NCI-H1930 (cell line): Measurements from ENCODE around the gene KCNH2.

ENCODE experiments used
- DNase-seq, 2 experiments: peaks; one replicate each; lab custom pipeline; 2025; lab: John Stamatoyannopoulos, UW

KCNH2 gene

DNA sequence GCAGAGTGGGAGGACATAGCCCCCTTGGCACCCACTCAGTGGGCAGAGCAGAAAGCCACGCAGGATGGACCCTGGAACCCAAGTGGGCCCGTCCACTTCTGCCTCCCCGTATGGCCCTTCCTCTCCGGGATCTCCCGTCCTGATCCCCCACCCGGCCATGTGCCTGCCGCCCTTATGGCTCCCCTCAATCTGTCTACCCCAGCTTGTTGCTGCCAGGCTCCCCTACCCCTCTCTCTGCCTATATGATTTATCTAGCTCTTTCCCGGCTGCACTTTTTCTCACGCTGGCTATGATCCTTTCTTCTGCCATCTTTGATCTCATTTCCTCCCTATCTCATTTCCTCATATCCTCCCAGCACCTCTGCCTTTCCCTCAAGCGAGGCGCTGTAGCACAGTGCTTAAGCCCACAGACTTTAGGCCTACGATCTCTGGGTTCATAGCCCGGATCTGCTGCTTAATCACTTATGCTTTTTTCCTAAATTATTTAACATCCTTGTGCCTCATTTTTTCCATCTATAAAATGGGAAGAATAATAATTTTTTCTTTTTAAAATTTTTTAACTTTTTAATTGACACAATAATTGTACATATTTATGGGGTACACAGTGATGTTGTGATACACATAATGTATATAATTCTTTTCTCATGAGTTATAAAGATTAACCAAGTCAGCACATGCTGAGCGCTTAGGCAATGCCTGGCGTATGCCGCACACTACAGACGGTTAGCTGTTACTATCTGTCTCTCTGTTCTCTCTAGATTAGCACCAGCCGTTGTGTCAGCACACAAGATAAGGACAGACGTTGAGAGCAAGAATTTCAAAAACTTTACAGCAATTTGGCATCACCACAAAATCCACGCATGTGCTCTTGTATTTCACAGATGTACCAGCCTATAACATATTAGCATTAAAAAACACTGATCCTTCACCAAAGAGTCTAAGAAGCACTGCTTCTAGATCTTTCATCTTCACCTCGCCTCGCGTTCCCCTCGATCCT, 18.1 kb downstream of the KCNH2 start:
- no peak for DNase-seq

DNA sequence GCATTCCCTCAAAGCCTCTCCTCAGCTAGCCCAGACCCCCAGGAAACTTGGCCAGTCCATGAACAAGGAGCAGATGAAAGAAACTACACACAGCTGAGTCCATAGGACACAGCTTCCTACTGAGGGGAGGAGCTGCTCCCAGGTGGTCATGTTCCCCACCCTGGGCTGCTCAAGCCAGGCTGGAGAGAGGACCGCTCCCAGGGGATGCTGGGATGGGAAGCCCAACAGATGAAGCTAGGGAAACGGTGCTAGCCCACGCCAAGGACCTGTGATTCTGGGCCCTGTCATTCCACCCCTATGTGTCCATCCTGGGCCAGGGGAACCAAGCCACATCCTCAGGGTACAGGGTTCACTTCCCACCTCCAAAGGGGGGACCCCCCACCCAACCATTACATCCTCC, 19.0 kb downstream of the KCNH2 start:
- DNase-seq: no peak

DNA sequence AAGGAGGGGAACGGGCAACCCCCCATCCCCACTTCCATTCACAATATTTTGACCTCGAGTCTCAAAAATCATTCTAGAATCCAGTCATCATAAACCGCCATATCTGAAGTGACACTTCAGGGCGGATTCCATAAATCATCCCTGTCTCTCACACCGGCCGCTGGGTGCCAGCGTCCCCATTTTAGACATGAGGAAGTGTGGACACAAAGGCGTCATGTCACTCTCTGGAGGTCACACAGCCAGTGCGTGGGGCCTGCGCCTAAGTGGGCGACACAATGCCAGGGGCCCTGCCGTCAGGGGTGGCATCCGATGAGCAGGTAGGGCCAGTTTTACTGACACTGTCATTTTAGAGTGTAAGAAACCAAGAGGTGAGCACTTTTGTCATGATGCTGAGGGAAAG, 19.5 kb downstream of the KCNH2 start:
- no peak for DNase-seq

DNA sequence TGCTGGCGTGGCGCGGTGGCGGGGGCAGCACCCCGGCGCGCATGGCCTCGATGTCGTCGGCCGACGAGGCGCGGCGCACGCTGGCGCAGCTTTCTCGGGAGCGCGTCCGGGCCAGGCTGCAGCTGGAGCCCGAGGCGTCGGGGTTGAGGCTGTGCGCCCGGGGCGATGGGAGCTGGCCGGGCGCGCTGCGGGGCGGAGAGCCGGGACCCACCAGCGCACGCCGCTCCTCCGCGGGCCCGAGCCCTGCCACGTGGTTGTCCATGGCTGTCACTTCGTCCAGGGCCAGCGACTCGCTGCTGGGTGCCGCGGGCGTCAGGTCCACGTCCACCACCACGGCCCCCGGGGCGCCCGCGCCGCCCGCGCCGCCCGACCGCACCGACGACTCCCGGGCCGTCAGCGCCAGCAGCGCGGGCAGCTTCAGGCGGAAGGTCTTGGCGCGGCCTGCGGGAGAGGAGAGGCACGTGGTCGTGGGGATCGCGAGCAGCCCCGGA, 20.0 kb downstream of the KCNH2 start:
- no peak for DNase-seq

DNA sequence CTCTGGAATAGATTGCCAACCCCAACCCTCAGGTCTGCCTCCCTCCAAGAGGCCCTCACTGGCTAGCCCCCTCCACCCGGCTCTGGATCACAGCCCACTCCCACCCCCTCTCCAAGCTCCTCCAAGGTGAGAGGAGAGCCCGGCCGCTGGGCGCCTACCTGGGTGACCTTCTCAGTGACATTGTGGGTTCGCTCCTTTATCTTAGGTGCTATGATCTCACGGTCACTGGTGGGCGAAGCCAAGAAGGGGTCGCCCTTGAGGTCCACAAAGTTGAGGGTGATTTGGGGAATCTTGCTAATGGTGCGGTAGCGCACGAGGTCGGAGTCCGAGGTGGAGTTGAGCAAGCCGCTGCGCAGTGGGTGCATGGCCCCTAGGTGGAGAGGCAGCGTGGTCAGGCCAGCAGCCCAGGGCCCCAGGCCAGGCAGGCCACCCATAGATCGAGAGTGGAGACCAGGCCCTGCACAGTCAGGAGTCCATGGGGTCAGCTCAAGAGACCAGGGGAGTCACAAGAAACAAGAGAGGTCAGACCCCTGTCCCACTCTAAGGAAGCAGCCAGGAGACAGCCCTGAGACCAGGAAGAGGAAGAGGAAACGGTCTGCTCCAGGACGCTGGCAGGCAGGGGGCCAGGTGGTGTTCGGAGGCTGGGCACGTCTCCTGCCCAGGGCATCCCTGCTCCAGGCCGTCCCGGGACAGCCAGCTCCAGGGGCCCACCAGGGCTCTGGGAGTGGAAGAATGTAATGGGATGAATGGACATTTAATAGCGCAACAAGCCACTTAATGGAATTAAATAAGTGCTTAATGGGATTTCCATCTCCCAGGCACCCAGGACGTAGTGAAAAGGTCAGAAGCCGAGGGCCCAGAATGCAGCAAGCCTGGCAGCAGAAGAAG, 20.7 kb downstream of the KCNH2 start:
- DNase-seq: no peak

DNA sequence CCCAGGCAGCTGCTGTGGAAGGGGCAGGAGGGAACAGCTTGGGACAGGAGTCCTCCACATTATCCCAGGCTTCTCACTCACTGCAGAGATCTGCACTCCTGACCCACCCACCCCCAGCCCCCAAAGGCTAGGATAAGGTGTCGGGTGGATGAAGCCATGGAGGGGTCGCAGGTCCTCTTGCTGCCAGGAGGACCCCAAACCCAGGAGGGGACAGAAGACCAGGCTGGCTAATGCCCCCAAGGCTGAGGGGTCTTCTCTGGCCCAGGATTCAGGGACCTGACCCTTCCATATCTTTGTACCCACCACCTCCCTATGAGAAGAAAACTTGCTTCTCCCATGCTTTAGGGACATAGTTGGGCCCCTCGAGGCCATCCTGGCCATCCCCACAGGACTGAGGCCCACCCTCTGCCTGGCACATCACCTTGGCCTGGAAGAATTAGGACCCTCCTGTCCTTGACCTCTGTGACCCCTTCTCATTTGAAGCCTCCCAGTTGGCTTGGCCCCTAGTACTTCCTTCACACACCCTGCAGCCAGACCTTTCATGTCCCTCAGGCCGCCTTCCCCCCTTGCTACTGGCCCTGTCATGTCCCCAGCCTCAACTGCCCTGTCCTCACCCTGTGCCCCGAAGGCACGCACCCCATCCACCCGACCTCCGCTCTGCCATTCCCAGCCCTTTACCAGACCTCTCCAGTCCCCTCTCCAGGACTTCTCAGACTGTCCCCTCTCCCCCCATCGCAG, 21.6 kb downstream of the KCNH2 start:
- DNase-seq: no peak

DNA sequence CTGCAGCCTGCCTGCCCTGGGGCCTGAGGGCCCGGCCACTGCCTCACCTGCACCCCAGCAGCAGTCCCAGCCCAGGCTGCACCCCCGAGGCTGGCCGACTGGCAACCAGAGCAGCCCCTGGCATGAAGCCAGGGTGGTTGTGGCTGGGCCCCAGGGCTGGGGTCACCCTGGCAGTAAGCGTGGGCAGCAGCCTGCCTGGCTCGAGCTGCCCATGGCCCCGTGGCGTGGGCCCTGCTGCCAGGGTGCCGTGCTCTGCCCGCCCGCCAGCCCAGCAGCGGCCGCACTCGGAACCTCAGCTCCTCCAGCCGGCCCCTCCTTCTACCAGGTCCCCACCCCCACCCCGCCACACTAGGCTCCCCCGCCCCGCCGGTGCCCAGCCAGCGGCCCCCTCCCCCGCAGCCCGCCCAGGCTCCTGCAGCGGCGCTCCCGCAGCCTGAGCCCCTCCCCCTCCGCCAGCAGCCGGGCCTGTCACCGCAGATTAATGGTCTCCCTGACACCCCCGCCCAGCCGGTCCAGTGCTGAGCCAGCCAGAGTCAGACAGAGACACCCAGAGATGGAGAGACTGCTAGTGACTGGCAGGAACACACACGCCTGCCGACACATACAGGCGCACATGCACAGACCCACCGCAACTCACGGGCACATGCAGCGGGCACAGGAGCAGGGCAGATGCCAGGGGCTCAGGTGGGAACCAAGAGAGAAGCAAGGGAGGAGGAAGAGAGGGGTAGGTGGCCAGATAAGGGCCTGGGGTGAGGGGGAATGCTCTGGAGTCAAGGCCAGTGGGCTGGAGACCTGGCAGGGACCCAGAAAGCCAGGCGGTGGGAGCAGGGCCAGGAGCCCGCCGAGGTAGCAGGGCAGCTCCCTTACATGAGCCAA, 22.4 kb downstream of the KCNH2 start:
- DNase-seq: no peak

DNA sequence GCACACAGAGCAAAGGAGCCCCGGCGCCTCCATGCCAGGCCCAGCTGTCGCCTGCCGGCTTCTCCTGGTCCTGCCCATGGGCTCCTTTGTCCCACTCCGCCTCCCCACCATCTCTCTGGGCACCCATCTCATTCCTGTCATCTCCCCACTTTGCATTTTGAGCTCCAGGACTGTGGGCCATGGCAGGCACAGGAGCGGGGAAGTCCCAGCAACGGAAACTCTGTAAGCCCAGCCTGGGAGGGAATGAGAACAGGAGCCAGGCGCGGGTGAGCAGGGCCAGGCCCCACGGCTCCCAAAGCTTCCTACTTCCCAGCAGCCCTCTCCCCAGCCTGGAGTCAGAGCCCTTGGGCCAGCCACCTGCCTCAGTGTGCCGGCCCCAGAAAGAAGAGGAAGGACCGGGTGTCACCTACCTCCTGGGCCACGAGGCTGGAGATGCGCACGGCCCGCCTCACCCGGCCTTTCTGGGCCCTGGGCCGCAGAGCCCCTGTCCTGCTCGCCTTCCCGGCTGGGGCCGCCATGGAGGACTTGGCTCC, 23.1 kb downstream of the KCNH2 start:
- DNase-seq: no peak

DNA sequence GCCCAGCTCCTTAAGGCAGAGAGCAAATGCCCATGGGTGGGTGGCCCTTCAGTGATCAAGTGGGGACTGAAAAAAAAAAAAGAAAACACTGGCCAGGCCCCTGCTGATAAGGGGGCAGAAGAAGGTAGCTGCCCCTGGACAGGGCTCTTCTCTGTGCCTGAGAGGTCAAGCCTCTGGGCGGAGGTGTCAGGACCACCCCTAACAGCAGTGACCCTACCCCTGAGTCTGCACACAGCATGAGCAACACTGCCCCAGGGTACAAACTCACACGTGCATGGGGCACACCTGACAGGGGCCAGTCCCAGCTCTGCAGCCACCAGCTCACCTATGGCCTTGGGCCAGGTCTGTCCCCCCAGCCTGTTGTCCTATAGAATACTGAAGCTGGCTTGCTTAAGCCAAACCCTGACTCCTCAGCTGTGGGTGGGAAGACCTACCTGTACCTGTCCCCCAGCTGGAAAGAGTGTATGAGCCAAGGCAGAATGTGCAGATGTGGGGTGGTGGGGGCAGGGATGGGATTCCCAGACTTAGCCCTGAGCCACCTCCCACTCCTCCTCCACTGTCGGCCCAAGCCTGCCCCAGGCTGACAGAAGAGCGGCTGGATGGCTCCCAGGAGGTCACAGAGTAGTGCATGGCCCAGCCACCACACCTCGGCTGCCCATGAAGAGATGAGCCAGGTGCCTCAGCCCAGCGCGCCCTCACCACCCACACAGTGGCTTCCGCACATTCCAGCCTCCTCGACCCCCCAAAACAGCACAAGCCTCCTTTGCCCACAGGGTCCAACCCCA, 23.7 kb downstream of the KCNH2 start:
- DNase-seq: no peak

DNA sequence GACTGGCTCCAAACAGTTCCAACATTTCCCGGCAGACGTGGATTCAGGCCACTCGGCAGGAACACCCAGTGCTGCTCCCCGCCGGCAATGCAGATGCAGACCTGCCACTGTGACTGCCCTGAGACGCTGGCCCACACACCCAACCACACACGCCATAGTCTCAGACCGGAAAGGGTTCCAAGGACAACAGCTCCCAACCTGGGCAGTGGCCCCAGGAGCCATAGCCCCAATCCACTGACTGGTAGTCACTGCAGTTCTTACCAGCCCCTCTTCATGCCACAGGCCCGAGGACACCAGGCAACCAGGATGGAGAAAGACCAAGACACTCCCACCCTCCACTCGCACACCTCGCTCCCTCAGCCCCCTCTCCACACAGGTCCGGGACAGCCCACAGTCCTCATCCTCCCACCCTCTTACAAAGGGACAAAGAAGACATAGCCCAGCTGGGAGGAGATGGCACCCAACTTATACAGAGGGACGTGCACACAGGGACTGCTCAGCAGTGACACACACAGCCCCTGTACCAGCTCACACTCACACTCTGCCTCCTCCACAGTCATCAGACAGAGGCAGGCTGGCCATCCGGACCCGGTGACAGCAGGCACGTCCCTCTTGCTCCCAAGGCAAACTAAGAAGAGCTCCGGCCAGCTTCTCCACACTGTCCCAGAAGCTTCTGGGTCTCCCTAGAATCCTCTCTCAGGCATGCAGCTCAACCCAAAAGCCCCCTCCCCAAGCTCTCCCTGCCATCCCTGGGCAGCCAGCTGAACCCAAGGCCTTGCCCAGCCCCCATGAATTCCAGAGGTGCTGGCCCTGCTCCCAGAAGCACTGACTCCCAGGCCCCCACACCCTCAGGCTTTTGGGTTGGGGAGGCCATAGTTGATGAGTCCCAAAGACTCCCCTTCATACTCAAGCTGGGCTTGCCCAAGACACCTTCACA, 24.8 kb downstream of the KCNH2 start:
- DNase-seq: no peak

DNA sequence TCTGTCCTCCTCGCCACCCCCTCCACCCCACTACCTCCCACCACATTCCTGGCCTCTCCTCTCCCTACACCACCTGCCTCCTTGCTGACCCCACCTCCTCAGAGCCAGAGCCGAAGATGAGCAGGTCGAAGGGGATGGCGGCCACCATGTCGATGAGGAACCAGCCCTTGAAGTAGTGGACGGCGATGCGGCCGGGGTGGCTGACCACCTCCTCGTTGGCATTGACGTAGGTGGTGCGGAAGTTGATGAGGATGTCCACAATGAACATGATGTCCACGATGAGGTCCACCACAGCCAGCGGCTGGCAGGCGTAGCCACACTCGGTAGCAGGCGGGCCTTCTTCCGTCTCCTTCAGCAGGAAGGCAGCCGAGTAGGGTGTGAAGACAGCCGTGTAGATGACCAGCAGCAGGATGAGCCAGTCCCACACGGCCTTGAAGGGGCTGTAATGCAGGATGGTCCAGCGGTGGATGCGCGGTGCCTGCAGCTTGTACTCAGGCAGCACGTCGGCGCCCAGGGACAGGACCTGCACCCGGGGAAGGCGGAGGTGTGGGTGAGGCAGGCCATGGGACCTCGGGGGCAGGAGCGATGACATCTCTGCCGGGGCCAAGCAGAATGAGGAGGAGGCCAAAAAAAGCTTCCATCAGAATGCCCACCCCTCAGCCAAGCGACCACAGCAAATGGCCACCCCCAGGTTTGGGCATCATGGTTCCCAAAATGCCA, 25.6 kb downstream of the KCNH2 start:
- DNase-seq: no peak

DNA sequence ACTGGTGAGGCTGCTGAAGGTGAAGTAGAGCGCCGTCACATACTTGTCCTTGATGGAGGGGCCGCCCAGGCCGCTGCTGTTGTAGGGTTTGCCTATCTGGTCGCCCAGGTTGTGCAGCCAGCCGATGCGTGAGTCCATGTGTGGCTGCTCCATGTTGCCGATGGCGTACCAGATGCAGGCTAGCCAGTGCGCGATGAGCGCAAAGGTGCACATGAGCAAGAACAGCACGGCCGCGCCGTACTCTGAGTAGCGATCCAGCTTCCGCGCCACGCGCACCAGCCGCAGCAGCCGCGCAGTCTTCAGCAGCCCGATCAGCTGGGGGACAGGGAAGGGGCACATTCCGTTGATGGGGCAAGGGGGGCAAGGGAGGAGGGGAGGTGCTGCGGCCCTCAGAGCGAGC, 26.6 kb downstream of the KCNH2 start:
- DNase-seq: no peak

DNA sequence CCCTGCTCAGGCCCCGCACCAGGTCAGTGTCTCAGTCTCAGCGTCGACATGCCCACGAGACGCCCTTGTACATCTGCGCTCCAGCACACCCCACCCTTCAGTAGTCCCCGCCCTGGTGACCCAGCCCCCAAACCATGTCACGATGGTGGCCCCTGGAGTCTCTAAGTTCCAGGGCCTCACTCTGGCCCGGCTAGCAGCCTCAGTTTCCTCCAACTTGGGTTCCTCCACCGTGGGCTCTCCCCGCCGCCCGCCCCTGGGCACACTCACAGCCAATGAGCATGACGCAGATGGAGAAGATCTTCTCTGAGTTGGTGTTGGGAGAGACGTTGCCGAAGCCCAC, 27.0 kb downstream of the KCNH2 start:
- DNase-seq: no peak

DNA sequence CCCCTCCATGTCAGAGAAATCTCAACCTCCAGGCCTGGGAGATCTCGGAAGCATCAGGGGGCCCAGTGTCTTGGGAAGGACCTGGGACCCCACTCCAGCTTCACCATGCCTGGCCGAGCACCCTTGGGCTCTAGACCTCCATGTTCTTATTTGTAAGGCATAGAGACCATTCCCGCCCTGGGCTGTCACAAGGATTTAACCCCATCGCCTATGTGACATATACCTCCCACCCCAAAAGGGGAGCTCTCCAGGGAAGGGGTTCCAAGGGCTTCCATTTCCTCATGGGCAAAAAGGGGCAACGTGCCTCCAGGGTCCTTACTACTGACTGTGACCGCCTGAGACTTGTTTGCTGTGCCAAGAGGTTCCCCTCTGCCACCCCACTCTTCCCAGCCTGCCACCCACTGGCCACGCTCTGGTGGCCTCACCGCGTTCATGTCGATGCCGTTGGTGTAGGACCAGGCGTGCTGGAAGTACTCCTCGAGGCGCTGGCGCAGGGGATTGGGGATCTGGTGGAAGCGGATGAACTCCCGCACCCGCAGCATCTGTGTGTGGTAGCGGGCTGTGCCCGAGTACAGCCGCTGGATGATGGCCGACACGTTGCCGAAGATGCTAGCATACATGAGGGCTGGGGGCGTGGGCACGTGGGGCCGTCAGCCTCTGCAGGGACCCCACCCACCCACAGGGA, 27.5 kb downstream of the KCNH2 start:
- no peak for DNase-seq

DNA sequence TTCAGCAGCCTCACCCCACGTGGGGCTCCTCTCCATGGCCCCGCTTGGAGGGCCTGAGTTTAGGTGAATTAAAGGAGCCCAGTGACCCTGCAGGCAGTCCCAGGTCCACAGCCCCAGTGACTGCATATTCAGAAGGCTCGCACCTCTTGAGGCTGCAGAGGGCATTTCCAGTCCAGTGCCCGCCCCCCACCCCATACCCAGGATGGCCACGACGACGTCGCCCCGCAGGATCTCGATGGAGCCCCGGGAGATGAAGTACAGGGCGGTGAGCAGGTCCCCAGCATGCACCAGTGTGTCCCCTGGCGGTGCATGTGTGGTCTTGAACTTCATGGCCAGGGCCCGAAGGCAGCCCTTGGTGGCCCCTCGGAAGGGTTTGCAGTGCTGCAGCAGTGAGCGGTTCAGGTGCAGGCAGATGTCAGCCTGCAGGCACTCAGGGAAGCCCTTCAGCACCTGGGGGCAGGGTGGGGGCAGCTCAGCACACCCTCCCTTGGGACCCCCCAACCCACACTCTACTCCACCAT, 28.1 kb downstream of the KCNH2 start:
- no peak for DNase-seq

DNA sequence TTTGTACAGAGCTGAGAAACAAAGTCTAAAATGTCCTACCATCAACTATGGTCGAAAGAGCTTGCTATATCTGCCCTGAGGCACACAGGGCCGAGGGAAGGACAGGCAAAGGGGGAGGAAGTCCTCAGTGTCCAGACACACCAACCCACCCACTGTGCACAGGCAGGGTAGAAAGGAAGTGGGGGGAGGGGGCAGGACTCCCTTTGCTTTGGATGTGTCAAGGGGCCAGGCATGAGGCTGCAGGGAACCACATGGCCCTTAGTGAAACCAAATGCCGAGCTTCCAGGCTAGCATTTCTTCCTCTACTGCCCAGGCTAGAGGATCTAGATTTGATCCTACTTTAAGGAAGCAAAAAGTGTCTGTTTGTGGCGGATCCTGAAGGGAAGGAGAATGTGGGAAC, 28.6 kb downstream of the KCNH2 start:
- no peak for DNase-seq

DNA sequence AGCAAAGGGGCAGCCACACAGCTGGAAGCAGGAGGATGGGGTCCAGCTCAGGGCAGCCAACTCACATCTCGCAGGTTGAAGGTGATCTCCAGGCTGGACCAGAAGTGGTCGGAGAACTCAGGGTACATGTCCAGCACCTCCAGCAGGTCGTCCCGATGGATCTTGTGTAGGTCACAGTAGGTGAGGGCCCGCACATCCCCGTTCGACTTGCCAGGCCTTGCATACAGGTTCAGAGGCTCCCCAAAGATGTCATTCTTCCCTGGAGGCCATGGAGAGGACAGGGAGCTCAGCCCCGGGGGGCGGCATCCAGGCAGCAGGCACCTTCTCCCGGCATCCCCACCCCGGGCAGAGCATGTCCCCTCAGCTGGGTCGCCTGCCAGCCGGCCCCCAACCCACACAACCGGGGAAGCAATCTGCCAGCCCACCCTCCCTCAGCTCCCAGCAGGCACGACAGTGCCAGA, 29.3 kb downstream of the KCNH2 start:
- DNase-seq: no peak
